Measurements from ENCODE around the gene PPP2R2B. TPM values are rescaled to one million over a fixed set of nuclear protein-coding genes. Genes with fewer than 3 reads are reported as not detected.

Gene PPP2R2B
- total RNA-seq, 2 donors from 2014 or later: 0.35 to 0.93 TPM

- Histone ChIP-seq H3K36me3 (no peaks in the 10 kb centered on the region), H3K4me1 (no peaks in the 10 kb centered on the region), H3K27ac (no peak overlapping the region), H3K4me3 (no peak overlapping the region), H3K27me3 (no peaks in the 10 kb centered on the region), H3K9ac (ENCODE audit: low read depth in 2 of 2, low read length in 2 of 2) (no peak overlapping the region), H3K9me3 (no peaks in the 10 kb centered on the region)
- TF ChIP-seq CTCF (IDR thresholded peaks at IDR 0.05): no peak
- intact Hi-C loops (cut with DNase I): no loop called here
- no peak for DNase-seq
These were observed 26.3 kb upstream of the PPP2R2B start for GRCh38 chr5:146904890-146905289.

GRCh38 chr5:146903789-146904188 lies 25.2 kb upstream of the PPP2R2B start:
- H3K36me3 ChIP-seq: no peaks in the 10 kb centered on the region
- no peak overlapping the region for H3K4me3 ChIP-seq
- no peaks in the 10 kb centered on the region for H3K9me3 ChIP-seq
- H3K9ac ChIP-seq (ENCODE audit: low read depth in 2 of 2, low read length in 2 of 2): no peak overlapping the region
- no peak for TF ChIP-seq CTCF (IDR thresholded peaks at IDR 0.05)
- DNase-seq: no peak
- H3K27me3 ChIP-seq: no peaks in the 10 kb centered on the region
- H3K4me1 ChIP-seq: no peaks in the 10 kb centered on the region
- intact Hi-C loops (cut with DNase I): no loop called here
- no peak overlapping the region for H3K27ac ChIP-seq

- intact Hi-C loops (cut with DNase I): no loop called here
- no peak overlapping the region for H3K9ac ChIP-seq (ENCODE audit: low read depth in 2 of 2, low read length in 2 of 2)
- H3K27ac ChIP-seq: no peak overlapping the region
- H3K36me3 ChIP-seq: no peaks in the 10 kb centered on the region
- H3K4me3 ChIP-seq: no peak overlapping the region
- H3K4me1 ChIP-seq: no peaks in the 10 kb centered on the region
- no peaks in the 10 kb centered on the region for H3K27me3 ChIP-seq
- no peak for TF ChIP-seq CTCF (IDR thresholded peaks at IDR 0.05)
- H3K9me3 ChIP-seq: no peaks in the 10 kb centered on the region
- no peak for DNase-seq
These were observed 23.9 kb upstream of the PPP2R2B start for GRCh38 chr5:146902471-146902870.

DNA sequence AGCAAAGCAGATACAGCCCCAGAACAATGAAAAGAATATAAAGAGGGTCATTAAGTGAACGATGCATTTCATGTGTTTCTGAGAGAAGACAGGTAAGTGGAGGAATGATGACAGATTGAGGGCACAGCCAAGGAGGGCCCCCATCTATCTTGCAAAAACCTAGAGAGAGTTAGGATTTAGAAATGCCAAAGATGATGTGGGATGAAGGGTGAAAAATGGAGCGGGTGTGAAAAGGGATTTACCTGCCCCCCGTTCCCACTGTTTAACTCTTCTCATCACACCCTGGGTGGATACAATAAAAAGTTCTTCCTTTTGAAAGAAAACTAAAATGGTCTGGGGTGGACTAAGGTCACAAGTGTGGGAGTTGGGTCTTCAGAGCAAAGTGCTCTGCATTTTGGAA lies 18.5 kb upstream of the PPP2R2B start:
- H3K36me3 ChIP-seq: no peaks in the 10 kb centered on the region

DNA sequence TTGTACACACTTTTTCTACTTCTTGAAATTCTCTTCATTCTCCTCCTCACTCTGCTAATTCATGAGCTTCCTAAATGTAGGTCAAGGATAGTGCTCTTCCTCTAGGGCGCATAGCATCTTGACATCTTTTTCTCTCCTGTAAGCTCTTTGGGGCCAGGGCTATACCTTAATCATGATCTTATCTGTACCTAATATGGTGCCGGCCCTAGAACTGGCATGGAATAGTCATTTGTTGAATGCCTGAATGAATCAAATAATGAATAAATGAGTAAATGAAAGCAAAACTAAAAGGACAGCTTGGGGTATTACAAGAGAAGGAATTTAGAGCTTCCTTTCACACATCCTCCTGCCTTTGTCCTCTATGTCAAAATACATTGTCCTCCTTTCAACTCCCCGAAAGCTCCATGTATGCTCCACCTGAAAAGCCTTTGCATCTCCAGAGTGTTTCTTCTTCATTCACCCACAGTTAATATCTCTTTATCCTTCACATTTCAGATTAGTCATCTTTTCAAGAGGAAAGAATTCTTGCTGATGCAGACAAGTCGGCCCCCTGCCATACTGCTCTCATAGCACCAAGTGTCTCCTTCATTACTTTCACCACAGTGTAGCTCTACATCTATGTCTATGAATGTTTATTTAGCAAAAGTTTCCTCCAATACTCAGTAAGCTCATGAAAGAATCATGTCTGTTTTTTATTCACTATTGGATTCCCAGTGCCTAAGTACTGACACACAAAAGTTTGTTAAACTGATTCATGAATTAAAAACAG lies 16.4 kb upstream of the PPP2R2B start:
- H3K4me1 ChIP-seq: no peaks in the 10 kb centered on the region
- no peak for TF ChIP-seq CTCF (IDR thresholded peaks at IDR 0.05)
- no peaks in the 10 kb centered on the region for H3K36me3 ChIP-seq
- DNase-seq: no peak
- no peak overlapping the region for H3K9ac ChIP-seq (ENCODE audit: low read depth in 2 of 2, low read length in 2 of 2)
- H3K27me3 ChIP-seq: no peaks in the 10 kb centered on the region
- no peaks in the 10 kb centered on the region for H3K9me3 ChIP-seq
- intact Hi-C loops (cut with DNase I): no loop called here
- no peak overlapping the region for H3K4me3 ChIP-seq
- H3K27ac ChIP-seq: no peak overlapping the region

More for the DNA sequence above, 18.5 kb upstream of the PPP2R2B start:
- Histone ChIP-seq H3K27ac (no peak overlapping the region), H3K4me1 (no peaks in the 10 kb centered on the region), H3K9ac (ENCODE audit: low read depth in 2 of 2, low read length in 2 of 2) (no peak overlapping the region), H3K27me3 (no peaks in the 10 kb centered on the region), H3K9me3 (no peaks in the 10 kb centered on the region), H3K4me3 (no peak overlapping the region)
- no peak for TF ChIP-seq CTCF (IDR thresholded peaks at IDR 0.05)
- DNase-seq: no peak
- intact Hi-C loops (cut with DNase I): no loop called here

Data from colonic mucosa (tissue), 4 donors.